ENCODE data around the gene SPEG.

DNA sequence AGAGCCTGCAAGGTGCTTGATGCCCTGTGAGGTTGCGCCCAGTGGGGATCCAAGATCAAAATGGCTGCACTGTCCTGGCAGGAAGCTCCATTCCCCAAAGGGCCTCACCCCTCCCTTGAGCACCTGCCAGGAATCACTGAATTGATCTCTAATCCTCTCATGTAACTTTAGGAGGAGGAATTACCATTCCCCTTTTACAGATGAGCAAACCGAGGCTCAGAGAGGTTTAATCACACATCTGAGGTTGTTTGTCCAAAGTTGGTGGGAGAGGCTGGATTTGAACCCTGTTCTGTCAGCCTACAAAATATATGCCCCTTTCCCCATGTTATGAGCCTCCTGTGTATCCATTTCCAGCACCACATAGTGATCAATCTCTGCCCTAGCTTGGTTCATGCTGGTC is 90.2 kb downstream of the SPEG start:
- TF ChIP-seq, protein P1, sequence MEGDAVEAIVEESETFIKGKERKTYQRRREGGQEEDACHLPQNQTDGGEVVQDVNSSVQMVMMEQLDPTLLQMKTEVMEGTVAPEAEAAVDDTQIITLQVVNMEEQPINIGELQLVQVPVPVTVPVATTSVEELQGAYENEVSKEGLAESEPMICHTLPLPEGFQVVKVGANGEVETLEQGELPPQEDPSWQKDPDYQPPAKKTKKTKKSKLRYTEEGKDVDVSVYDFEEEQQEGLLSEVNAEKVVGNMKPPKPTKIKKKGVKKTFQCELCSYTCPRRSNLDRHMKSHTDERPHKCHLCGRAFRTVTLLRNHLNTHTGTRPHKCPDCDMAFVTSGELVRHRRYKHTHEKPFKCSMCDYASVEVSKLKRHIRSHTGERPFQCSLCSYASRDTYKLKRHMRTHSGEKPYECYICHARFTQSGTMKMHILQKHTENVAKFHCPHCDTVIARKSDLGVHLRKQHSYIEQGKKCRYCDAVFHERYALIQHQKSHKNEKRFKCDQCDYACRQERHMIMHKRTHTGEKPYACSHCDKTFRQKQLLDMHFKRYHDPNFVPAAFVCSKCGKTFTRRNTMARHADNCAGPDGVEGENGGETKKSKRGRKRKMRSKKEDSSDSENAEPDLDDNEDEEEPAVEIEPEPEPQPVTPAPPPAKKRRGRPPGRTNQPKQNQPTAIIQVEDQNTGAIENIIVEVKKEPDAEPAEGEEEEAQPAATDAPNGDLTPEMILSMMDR (IDR thresholded peaks at IDR 0.05), result no peak
- no peak for TF ChIP-seq POLR2AphosphoS5 (IDR thresholded peaks at IDR 0.05)
